ENCODE data around the gene CAMK1D.

DNA sequence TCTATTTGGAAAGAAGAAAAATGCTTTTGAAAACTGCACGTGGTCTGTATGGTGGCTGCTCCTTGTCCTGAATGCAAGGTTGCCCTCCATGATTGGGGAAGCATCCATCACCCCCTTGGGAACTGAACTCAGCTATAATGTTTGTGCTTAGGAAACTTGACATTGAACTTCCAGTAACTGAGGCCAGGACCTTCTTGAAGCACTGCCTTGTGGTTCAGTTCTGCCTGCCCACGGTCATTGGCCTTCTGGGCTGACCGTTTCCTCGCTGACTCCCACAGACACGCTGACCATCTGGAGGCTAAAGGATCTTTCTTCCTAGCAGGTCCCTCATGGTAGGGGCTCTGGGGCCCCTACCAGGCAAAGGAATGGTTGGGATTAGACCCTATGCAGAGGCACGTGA lies 247.8 kb downstream of the CAMK1D start:
- TF ChIP-seq, protein P1, sequence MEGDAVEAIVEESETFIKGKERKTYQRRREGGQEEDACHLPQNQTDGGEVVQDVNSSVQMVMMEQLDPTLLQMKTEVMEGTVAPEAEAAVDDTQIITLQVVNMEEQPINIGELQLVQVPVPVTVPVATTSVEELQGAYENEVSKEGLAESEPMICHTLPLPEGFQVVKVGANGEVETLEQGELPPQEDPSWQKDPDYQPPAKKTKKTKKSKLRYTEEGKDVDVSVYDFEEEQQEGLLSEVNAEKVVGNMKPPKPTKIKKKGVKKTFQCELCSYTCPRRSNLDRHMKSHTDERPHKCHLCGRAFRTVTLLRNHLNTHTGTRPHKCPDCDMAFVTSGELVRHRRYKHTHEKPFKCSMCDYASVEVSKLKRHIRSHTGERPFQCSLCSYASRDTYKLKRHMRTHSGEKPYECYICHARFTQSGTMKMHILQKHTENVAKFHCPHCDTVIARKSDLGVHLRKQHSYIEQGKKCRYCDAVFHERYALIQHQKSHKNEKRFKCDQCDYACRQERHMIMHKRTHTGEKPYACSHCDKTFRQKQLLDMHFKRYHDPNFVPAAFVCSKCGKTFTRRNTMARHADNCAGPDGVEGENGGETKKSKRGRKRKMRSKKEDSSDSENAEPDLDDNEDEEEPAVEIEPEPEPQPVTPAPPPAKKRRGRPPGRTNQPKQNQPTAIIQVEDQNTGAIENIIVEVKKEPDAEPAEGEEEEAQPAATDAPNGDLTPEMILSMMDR (IDR thresholded peaks at IDR 0.05; ENCODE audit: low read depth, low read length, poor library complexity, severe bottlenecking) = no peak
- TF ChIP-seq EZH2phosphoT487 (IDR thresholded peaks at IDR 0.05; ENCODE audit: borderline replicate concordance, low read length) = no peak

Measured in DOHH2 (cell line).